Activated naive CD4-positive, alpha-beta T cell treated with anti-CD3 and anti-CD28 coated beads, Interleukin-2, amount 50 U/mL, for 72 hours (primary cell): Measurements from ENCODE around the gene DNAJB8. TPM values are rescaled to one million over a fixed set of nuclear protein-coding genes. Genes with fewer than 3 reads are reported as not detected.

Experiments used
- ATAC-seq, 2 donors: fragments of 150-1000 bp; cut with Tn5 transposase; 2 replicates each; pipeline ENCODE4 v1.10.0; 2021; ENCODE audit warnings: mild to moderate bottlenecking in 2 of 2, moderate library complexity in 2 of 2
- DNase-seq, 2 donors: peaks; one replicate each; pipeline ENCODE4 v3.0.0; 2021 to 2022; ENCODE audit warnings: low spot score in 2 of 2
- H3K27ac Mint-ChIP-seq, 2 donors: one replicate each; pipeline ENCODE4 v1.8.0; 2022; ENCODE audit warnings: mild to moderate bottlenecking in 2 of 2, mixed read lengths in 2 of 2
- H3K36me3 Mint-ChIP-seq, 2 donors: one replicate each; pipeline ENCODE4 v1.8.0; 2022; ENCODE audit warnings: mixed read lengths in 2 of 2
- H3K9me3 Mint-ChIP-seq, 2 donors: one replicate each; pipeline ENCODE4 v1.8.0; 2022; ENCODE audit warnings: mixed read lengths in 2 of 2
- total RNA-seq, 2 donors: library from RNA; stranded (reverse); gene quantifications; one replicate each; pipeline ENCODE4 v1.2.3, GENCODE V29; 2022

DNAJB8 gene
- total RNA-seq, 2 donors from 2014 or later: not detected

- Mint-ChIP-seq H3K9me3 (no peaks in the 10 kb centered on the region), H3K27ac (no peak overlapping the region), H3K36me3 (no peaks in the 10 kb centered on the region)
- ATAC-seq (no peak), DNase-seq (no peak)
These were observed 3.8 kb downstream of the DNAJB8 start for GRCh38 chr3:128462931-128463330.

GRCh38 chr3:128462341-128462910, 4.3 kb downstream of the DNAJB8 start:
- ATAC-seq: no peak

GRCh38 chr3:128461731-128462130, 5.0 kb downstream of the DNAJB8 start:
- H3K36me3 Mint-ChIP-seq: no peaks in the 10 kb centered on the region
- no peaks in the 10 kb centered on the region for H3K9me3 Mint-ChIP-seq
- no peak for DNase-seq
- ATAC-seq: no peak
- H3K27ac Mint-ChIP-seq: no peak overlapping the region

More at GRCh38 chr3:128462341-128462910, 4.3 kb downstream of the DNAJB8 start:
- no peaks in the 10 kb centered on the region for H3K36me3 Mint-ChIP-seq
- DNase-seq: no peak
- no peak overlapping the region for H3K27ac Mint-ChIP-seq
- H3K9me3 Mint-ChIP-seq: no peaks in the 10 kb centered on the region

GRCh38 chr3:128459461-128459820, 7.2 kb downstream of the DNAJB8 start:
- DNase-seq (no peak), ATAC-seq (no peak)
- H3K36me3 Mint-ChIP-seq: no peaks in the 10 kb centered on the region
- H3K9me3 Mint-ChIP-seq: no peaks in the 10 kb centered on the region
- H3K27ac Mint-ChIP-seq: no peak overlapping the region

GRCh38 chr3:128458746-128459460, 7.8 kb downstream of the DNAJB8 start:
- H3K27ac Mint-ChIP-seq: no peak overlapping the region
- no peaks in the 10 kb centered on the region for H3K36me3 Mint-ChIP-seq
- no peaks in the 10 kb centered on the region for H3K9me3 Mint-ChIP-seq
- DNase-seq (no peak), ATAC-seq (no peak)

GRCh38 chr3:128457937-128458336, 8.8 kb downstream of the DNAJB8 start:
- no peaks in the 10 kb centered on the region for H3K36me3 Mint-ChIP-seq
- ATAC-seq: no peak

GRCh38 chr3:128456776-128457715, 9.6 kb downstream of the DNAJB8 start:
- no peaks in the 10 kb centered on the region for H3K9me3 Mint-ChIP-seq
- no peak overlapping the region for H3K27ac Mint-ChIP-seq
- DNase-seq (no peak), ATAC-seq (no peak)
- H3K36me3 Mint-ChIP-seq: peaks cover 0 to 3% of the 10 kb centered on the region in 2 donors

More at GRCh38 chr3:128457937-128458336, 8.8 kb downstream of the DNAJB8 start:
- Mint-ChIP-seq H3K9me3 (no peaks in the 10 kb centered on the region), H3K27ac (peak overlapping the region in 1 of 2 donors; percentile 22)
- no peak for DNase-seq

- H3K27ac Mint-ChIP-seq: no peak overlapping the region
- no peak for ATAC-seq
- H3K36me3 Mint-ChIP-seq: peaks cover 0 to 13% of the 10 kb centered on the region in 2 donors
- DNase-seq: no peak
- H3K9me3 Mint-ChIP-seq: peaks cover 0 to 6% of the 10 kb centered on the region in 2 donors
These were observed 10.6 kb downstream of the DNAJB8 start for GRCh38 chr3:128455786-128456748.

GRCh38 chr3:128455116-128455515, 11.6 kb downstream of the DNAJB8 start:
- H3K36me3 Mint-ChIP-seq: peaks cover 0 to 22% of the 10 kb centered on the region in 2 donors
- DNase-seq (no peak), ATAC-seq (no peak)
- H3K27ac Mint-ChIP-seq: peak overlapping the region in 1 of 2 donors; percentile 67
- H3K9me3 Mint-ChIP-seq: peaks cover 4 to 16% of the 10 kb centered on the region in 2 donors

- no peak overlapping the region for H3K27ac Mint-ChIP-seq
- ATAC-seq (no peak), DNase-seq (no peak)
- H3K9me3 Mint-ChIP-seq: peaks cover 9 to 21% of the 10 kb centered on the region in 2 donors
- peaks cover 0 to 29% of the 10 kb centered on the region in 2 donors for H3K36me3 Mint-ChIP-seq
These were observed 12.4 kb downstream of the DNAJB8 start for GRCh38 chr3:128454310-128454618.

- Mint-ChIP-seq H3K27ac (no peak overlapping the region), H3K36me3 (peaks cover 0 to 33% of the 10 kb centered on the region in 2 donors), H3K9me3 (peaks cover 11 to 25% of the 10 kb centered on the region in 2 donors)
- ATAC-seq (no peak), DNase-seq (no peak)
These were observed 13.0 kb downstream of the DNAJB8 start for GRCh38 chr3:128453501-128454309.

- ATAC-seq (no peak), DNase-seq (no peak)
- Mint-ChIP-seq H3K9me3 (peaks cover 15 to 30% of the 10 kb centered on the region in 2 donors), H3K36me3 (peaks cover 0 to 39% of the 10 kb centered on the region in 2 donors), H3K27ac (peak overlapping the region in 1 of 2 donors; percentile 13)
These were observed 13.9 kb downstream of the DNAJB8 start for GRCh38 chr3:128452678-128453275.

- Mint-ChIP-seq H3K9me3 (peaks cover 20 to 34% of the 10 kb centered on the region in 2 donors), H3K27ac (no peak overlapping the region), H3K36me3 (peaks cover 4 to 45% of the 10 kb centered on the region in 2 donors)
- ATAC-seq (no peak), DNase-seq (no peak)
These were observed 14.6 kb downstream of the DNAJB8 start for GRCh38 chr3:128452120-128452519.

GRCh38 chr3:128449111-128449638, 17.5 kb downstream of the DNAJB8 start:
- peak overlapping the region; percentile 81 to 91 for H3K27ac Mint-ChIP-seq
- no peak for DNase-seq
- H3K9me3 Mint-ChIP-seq: peaks cover 32 to 51% of the 10 kb centered on the region in 2 donors
- peaks cover 7 to 57% of the 10 kb centered on the region in 2 donors for H3K36me3 Mint-ChIP-seq
- ATAC-seq: no peak

- DNase-seq (peak in 1 of 2 donors; percentile 22), ATAC-seq (peak; percentile 21 to 41)
- H3K9me3 Mint-ChIP-seq: peaks cover 32 to 51% of the 10 kb centered on the region in 2 donors
- peak overlapping the region; percentile 81 to 91 for H3K27ac Mint-ChIP-seq
- H3K36me3 Mint-ChIP-seq: peaks cover 7 to 57% of the 10 kb centered on the region in 2 donors
These were observed 18.2 kb downstream of the DNAJB8 start for GRCh38 chr3:128448491-128448890.
